Stimulated activated effector memory CD8-positive, alpha-beta T cell treated with anti-CD3 and anti-CD28 coated beads, Interleukin-12 subunit alpha, Interleukin-12 subunit beta, amount 100 ng/mL, for 72 hours (primary cell): ENCODE data around the gene MCF2L.

Experiments
- ATAC-seq: fragments of 150-1000 bp; cut with Tn5 transposase; 2 replicates; pipeline ENCODE4 v1.10.0; 2021
- DNase-seq, 2 donors: peaks; one replicate each; pipeline ENCODE4 v3.0.0; 2021 to 2022; ENCODE audit warnings: low spot score in 2 of 2
- H3K27ac Mint-ChIP-seq: one replicate; pipeline ENCODE4 v1.8.0; 2022; ENCODE audit warnings: mild to moderate bottlenecking, mixed read lengths
- H3K36me3 Mint-ChIP-seq: one replicate; pipeline ENCODE4 v1.8.0; 2022; ENCODE audit warnings: mild to moderate bottlenecking, mixed read lengths
- H3K4me1 Mint-ChIP-seq: one replicate; pipeline ENCODE4 v1.8.0; 2022; ENCODE audit warnings: mixed read lengths
- H3K4me3 Mint-ChIP-seq: one replicate; pipeline ENCODE4 v1.8.0; 2022; ENCODE audit warnings: mild to moderate bottlenecking, mixed read lengths
- H3K9me3 Mint-ChIP-seq: one replicate; pipeline ENCODE4 v1.8.0; 2022; ENCODE audit warnings: mixed read lengths

Gene MCF2L

DNA sequence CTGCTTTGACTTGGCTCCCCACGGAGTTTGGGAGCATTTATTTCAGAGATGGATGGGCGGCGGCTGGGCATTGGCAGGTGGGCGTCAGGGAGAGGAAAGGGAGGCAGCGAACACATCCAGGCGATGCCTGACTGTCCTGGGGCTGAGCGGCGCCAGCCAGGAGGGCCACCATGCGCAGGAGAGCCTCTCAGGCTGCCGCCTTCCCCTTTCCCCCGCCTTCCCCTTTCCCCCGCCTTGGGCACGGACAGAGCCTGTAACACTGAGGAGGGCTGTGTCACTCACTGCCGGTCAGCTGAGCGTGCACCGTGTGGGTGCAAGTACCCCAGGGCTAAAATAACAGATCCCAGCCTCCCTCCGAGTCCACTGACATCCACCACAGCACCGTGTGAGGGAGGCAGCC, 11.4 kb downstream of the MCF2L start:
- Mint-ChIP-seq H3K4me3 (no peak overlapping the region), H3K9me3 (no peaks in the 10 kb centered on the region), H3K27ac (no peak overlapping the region), H3K36me3 (no peaks in the 10 kb centered on the region), H3K4me1 (no peaks in the 10 kb centered on the region)
- no peak for ATAC-seq
- DNase-seq: no peak

DNA sequence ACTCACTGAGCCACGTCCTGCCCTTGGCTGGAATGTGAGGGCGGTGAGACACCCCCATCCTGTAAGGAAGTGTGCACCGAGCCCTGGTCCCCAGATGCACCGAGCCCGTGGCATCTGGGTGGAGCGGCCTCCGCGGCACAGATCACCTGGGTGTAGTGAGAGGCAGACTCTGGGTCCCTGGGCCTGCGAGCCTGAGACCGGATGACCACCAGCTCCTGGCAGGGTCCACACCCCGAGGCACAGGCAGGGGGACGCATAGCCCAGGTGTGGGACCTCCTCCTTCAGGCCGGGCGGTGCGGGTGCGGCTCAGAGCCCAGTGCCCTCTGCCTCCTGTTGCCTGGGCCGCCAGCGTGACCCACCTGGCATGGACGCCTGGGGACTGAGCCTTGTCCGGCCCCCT, 12.4 kb downstream of the MCF2L start:
- no peak overlapping the region for H3K27ac Mint-ChIP-seq
- H3K4me3 Mint-ChIP-seq: no peak overlapping the region
- no peaks in the 10 kb centered on the region for H3K9me3 Mint-ChIP-seq
- DNase-seq: no peak
- ATAC-seq: no peak
- H3K4me1 Mint-ChIP-seq: no peaks in the 10 kb centered on the region
- H3K36me3 Mint-ChIP-seq: no peaks in the 10 kb centered on the region

DNA sequence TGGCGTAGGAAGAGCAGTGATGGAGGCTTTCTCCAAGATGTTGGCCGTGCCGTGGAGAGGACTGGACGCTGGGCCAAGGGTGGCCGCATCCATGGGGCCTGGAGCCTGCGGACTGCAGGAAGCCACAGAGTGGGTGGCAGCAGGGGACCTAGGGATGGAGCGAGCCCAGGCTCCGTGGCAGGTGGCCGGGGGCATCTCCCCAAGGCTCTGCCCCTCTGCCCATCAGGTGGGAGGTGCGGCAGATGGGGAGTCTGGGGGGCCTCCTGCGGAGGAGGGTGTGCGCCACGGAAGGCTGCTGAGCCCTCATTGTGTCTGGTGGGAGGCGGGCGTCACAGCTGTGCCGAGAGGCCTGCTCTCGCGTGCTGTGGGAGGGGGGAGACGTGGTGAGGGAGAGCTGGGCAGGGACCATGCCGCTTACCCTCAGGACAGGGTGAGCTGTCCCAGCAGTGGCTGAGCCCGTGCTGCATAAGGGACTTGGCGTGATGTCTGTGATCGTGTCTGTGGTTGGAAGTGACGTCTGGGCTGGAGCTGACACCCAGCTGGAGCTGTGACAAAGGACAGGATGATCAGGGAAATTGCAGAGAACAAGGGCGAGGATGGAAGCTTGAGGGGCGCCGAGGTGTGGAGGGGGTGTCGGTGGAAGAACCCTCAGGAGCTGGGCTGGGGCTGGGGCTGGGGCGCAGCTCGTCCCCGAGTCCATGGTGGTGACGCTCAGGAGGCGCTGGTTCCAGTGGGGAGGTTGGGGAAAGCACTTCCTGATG, 13.4 kb downstream of the MCF2L start:
- no peak for ATAC-seq
- Mint-ChIP-seq H3K4me3 (no peak overlapping the region), H3K9me3 (no peaks in the 10 kb centered on the region), H3K4me1 (no peaks in the 10 kb centered on the region), H3K27ac (no peak overlapping the region), H3K36me3 (no peaks in the 10 kb centered on the region)
- no peak for DNase-seq

DNA sequence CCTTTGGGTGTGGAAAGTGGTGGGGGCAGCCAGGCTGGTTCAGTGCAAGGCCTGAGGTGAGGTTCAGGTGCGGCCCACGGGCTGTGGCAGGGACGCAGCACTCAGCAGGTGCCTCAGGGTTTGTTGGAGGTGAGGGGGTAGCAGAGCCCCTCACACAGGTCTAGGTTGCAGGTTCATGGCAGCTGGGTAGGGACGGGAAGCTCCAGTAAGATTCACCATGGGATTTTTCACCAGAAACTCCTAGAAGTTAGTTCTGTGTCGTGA, 14.0 kb downstream of the MCF2L start:
- Mint-ChIP-seq H3K27ac (no peak overlapping the region), H3K9me3 (no peaks in the 10 kb centered on the region), H3K4me3 (no peak overlapping the region), H3K4me1 (no peaks in the 10 kb centered on the region), H3K36me3 (no peaks in the 10 kb centered on the region)
- no peak for ATAC-seq
- DNase-seq: no peak

DNA sequence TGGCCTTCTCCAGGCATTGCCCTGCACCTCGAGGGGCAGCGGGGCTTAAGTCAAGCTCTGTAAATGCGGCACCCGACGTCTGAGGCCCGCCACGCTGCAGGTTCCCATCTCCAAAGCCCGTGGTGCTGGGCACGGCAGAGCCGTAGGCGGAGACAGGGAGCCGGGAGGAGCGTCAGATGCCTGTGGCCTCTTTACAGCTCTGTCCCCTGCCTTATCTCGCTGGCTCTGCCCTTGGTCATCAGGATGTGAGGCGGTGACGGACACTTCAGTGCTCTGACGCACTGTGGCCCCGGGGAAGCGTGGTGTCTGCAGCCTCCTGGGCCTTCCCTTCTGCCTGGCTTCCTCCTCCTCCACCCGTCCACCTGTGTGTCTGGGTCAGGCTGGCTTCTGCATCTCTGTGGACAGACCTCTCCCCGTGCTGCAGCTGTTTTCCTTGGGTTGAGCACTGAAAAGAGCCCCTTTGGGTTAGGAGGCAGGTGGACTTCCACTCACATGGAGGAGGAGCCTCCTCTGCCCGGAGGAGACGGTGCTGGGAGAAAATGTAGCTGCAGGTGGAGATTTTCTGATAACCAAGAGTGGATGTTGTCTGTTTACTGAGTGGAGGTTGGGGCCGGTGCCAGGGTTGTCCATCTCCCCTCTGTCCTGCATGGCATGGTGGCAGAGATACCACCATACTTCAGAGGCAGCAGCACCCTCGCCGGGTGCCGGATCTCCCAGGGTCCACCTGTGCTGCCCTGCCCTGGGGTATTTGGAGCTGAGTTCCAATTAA, 14.6 kb downstream of the MCF2L start:
- Mint-ChIP-seq H3K27ac (no peak overlapping the region), H3K9me3 (no peaks in the 10 kb centered on the region), H3K4me1 (no peaks in the 10 kb centered on the region), H3K36me3 (no peaks in the 10 kb centered on the region), H3K4me3 (no peak overlapping the region)
- DNase-seq (no peak), ATAC-seq (no peak)

DNA sequence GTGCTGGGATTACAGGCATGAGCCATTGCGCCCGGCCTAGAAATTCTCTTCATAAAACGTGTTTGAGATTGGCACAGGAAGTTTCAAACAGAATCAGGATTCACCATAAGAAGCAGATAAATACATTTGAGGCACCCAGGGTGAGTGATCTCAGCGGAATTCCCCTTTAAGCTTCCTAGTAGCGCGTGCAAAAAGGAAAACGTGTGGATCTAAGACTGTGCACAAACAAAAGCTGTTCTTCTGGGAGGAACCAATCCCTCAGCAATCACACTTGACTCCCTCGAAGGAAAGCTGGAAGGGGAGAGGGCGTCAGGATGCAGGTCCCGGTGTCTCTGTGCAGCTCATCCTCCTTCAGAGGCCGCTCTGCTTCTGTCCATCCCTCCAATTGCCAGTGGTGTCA, 15.5 kb downstream of the MCF2L start:
- Mint-ChIP-seq H3K36me3 (no peaks in the 10 kb centered on the region), H3K4me1 (no peaks in the 10 kb centered on the region), H3K27ac (no peak overlapping the region), H3K9me3 (no peaks in the 10 kb centered on the region), H3K4me3 (no peak overlapping the region)
- DNase-seq (no peak), ATAC-seq (no peak)

DNA sequence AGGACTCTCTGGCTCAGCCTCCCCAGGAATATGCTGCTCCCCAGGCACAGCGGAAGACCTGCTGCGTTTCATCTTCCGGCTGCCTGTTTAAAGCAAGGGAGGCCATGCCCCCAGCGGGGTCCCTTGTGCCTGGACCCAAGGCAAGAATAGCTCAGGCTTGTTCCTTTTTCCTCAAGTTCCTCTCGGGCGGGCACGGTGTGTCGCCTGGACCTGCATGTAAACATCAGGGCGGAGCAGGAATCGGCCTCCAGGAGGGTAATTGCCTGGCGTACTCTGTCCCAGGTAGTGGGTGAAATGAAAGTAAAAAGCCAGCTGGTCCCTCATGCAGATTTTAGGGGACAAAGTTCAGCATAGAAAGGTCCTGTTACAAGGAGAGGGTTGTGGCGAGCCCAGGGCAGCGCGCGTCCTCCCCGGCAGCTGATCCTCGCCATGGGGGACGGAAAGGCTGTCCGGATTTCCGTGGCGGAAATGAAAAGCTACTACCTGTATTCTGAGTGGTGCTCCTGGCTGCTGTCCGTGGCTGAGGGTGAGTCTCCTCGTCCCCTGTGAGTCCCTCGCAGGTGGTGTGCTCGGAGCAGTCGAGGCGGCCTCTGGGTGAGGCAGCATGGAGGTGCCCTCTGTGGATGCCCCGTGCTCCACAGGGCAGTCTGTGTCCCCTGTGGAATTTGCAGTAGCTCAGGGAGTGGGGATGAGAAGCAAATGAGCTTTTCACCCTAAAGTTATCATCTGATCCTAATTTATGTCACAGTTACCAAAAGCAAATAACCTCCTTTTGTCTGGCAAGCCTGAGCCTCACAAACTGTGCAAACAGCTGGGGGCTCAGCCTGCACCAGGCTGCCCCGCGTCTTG, 16.2 kb downstream of the MCF2L start:
- DNase-seq (no peak), ATAC-seq (no peak)
- Mint-ChIP-seq H3K4me1 (no peaks in the 10 kb centered on the region), H3K36me3 (peaks cover 4% of the 10 kb centered on the region), H3K4me3 (no peak overlapping the region), H3K9me3 (no peaks in the 10 kb centered on the region), H3K27ac (no peak overlapping the region)

DNA sequence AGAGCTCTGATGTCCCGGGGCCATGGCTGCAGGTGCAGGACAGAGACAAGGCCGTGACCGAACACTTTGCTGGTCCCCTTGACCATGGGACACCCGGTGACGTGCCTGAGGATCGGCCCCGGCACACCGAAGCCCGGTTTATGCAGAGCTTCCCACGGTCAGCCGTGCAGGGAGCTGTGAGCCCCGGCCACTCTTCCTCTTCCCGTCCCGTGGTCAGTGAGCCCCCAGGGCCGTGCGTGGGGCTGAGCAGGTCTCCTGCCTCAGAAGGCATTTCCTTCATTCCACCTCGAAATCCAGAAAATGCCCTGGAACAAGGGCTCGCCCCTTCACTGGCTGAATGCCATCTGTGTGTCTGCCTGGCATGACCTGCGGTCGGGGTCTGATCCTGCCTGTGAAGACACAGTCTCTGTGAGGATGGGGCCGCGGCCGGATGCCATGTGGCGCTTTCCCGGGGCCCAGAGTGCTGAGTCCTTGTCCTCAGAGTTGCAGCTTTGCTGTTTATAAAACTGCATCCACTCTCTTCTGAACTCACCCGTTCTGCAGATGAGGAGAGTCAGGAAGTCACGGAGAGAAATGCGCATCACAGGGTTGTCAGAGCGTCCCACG, 16.9 kb downstream of the MCF2L start:
- DNase-seq: no peak
- Mint-ChIP-seq H3K4me1 (no peaks in the 10 kb centered on the region), H3K4me3 (no peak overlapping the region), H3K27ac (no peak overlapping the region), H3K9me3 (no peaks in the 10 kb centered on the region), H3K36me3 (peaks cover 5% of the 10 kb centered on the region)
- ATAC-seq: no peak

DNA sequence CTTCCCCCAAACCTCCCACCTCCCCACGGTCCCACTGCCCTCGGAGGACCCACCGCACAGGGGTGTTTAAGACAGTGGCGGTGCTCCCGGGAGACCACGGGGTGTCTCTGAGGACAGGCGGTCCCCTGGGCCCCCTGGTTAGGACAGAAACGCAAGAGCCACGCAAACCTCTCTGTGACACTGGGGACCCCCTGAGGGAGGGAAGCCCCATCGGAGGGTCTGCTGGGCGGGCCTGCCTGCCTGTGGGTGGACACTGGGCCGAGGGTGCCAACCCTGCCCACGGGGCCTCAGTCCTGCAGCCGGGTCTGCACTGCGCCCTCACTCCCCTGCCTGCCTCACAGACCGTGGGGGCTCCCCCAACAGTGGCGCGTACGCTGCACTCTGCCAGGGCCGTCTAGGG, 17.5 kb downstream of the MCF2L start:
- DNase-seq (no peak), ATAC-seq (no peak)
- no peaks in the 10 kb centered on the region for H3K4me1 Mint-ChIP-seq
- no peak overlapping the region for H3K27ac Mint-ChIP-seq
- peaks cover 5% of the 10 kb centered on the region for H3K36me3 Mint-ChIP-seq
- no peak overlapping the region for H3K4me3 Mint-ChIP-seq
- H3K9me3 Mint-ChIP-seq: no peaks in the 10 kb centered on the region

DNA sequence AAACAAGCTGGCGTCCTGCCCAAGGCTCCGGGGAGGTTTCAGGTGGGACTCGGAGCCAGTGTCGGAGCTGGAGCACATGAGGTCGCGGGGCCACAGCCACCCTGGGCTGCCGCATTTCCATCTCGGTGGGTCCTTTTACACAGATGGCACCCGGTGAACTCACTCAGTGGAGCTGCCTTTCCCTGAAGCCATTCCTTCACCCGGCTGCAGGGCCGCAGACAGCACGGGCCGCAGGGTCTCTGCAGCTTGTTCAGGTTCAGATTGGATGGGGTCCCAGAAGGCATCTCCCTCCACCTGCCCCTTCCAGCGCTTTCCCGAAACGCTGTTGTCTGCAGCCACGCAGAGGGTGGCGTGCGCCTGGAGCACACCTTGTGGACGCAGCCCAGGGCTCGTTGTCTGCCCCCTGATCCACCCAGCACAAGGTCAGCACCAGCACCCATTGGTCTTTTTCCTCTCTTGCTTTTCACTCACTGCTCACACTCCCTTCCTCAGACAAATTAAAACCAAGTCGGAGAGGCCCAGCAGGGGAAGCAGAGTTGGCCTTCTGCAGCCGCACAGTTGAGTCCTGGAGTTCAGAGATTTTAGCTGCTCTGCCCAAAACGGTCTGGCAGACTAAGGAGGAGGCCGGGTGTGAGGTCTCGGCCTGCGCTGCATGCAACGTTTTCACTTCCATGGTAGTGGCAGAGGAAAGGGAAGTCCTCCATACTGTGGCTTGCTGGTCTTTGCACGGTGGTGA, 18.1 kb downstream of the MCF2L start:
- no peak for DNase-seq
- no peak overlapping the region for H3K27ac Mint-ChIP-seq
- no peaks in the 10 kb centered on the region for H3K4me1 Mint-ChIP-seq
- ATAC-seq: no peak
- peaks cover 5% of the 10 kb centered on the region for H3K36me3 Mint-ChIP-seq
- no peaks in the 10 kb centered on the region for H3K9me3 Mint-ChIP-seq
- H3K4me3 Mint-ChIP-seq: no peak overlapping the region

DNA sequence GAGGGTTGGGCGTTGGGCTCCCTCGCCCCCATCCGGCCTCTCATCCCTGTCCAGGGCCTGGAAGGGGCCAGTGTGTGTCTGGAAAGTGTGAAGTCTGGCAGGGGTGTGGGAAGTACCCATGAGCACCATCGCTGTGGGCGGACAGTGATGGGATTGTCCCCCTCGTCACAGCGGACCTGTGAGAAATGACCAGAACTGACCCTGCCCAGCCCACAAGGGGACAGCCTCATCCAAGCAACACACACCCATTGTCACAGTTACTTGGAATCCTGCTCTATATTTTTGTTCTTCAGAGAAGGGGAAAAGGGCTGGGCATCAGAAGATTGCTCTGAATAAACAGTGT, 18.6 kb downstream of the MCF2L start:
- Mint-ChIP-seq H3K9me3 (no peaks in the 10 kb centered on the region), H3K27ac (no peak overlapping the region), H3K4me3 (no peak overlapping the region), H3K4me1 (no peaks in the 10 kb centered on the region), H3K36me3 (peaks cover 5% of the 10 kb centered on the region)
- no peak for DNase-seq
- ATAC-seq: no peak

DNA sequence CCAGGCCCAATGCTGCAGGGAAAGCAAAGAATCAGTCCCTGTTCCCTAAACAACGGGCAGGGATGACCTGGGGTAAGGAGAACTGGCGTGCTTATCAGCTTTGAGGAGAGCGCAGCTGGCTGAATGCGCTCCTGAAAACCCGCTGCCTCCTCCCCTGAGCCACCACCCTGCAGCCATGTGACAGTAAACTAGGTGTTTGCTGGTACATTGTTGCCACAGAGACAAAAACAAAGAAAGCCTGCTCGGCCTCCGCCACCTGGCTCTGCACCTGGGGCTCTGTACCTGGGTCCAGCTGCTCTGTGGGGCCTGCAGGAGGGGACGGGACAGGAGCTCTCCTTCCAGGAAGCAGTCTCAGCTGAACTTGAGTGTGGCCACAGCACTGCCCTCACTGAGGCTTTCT, 21.8 kb downstream of the MCF2L start:
- no peak overlapping the region for H3K27ac Mint-ChIP-seq
- no peak for ATAC-seq
- peaks cover 5% of the 10 kb centered on the region for H3K36me3 Mint-ChIP-seq
- H3K4me3 Mint-ChIP-seq: no peak overlapping the region
- DNase-seq: no peak
- no peaks in the 10 kb centered on the region for H3K4me1 Mint-ChIP-seq
- H3K9me3 Mint-ChIP-seq: no peaks in the 10 kb centered on the region

DNA sequence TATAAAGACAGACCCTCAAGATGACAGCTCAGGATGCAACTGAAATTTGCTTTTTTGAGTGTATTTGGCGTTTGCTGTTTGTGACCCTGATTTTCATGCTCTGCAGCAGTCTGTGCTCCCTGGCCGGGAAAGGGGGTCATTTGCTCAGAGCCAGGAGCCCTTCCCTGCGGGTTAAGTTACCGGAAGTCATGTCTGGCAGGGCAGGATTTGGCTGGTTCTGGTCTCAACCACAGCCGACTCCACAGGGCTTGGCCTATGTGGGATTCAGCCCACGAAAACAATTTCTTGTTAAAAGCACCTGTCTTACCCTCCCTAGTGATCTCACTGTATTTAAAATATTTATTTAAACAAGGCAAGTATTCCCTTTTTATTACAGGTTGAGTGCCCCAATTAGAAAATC, 22.6 kb downstream of the MCF2L start:
- no peak for ATAC-seq

DNA sequence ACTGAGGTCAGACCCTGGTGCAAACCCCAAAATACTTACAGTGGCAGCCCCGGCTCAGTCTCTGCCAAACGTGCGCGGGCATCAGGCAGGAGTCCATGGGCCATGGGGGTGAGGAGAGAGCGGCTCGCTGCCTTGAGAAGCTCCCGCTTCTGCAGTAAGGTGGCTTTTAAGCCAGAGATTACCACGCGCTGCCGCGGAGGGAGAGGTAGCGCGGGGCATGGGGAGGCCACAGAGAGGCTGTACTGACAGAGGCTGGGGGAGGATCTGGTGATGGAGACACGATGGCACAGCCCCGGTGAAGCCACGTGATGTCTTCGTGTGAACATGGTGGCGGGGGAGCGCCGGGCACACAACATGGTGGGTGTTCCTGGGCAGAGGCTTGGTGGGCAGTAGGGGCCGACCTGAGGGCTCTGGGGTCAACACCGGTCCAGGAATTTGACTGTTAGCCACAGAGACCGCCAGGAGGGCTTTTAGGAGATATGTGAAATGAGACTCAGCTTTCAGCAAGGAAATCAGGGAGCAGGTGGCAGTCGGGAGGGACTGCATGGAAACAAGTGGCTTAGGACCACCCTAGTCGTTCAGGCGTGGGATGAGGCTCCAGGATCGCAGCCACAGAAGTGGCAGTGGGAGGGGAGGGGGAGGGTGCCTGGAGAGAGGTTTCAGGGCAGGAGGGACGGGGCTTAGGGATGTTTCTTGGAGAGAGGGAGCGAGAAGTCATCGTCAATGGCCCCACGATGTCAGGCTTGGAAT, 24.1 kb downstream of the MCF2L start:
- Mint-ChIP-seq H3K27ac (no peak overlapping the region), H3K4me1 (no peaks in the 10 kb centered on the region), H3K4me3 (no peak overlapping the region), H3K9me3 (no peaks in the 10 kb centered on the region), H3K36me3 (peaks cover 5% of the 10 kb centered on the region)
- ATAC-seq: no peak
- no peak for DNase-seq

More for the DNA sequence above, 22.6 kb downstream of the MCF2L start:
- H3K9me3 Mint-ChIP-seq: no peaks in the 10 kb centered on the region
- H3K27ac Mint-ChIP-seq: no peak overlapping the region
- DNase-seq: no peak
- H3K36me3 Mint-ChIP-seq: peaks cover 5% of the 10 kb centered on the region
- H3K4me3 Mint-ChIP-seq: no peak overlapping the region
- H3K4me1 Mint-ChIP-seq: no peaks in the 10 kb centered on the region
